Thyroid gland (tissue), 4 donors: ENCODE data around the gene KIAA0586. TPM values are rescaled to one million over a fixed set of nuclear protein-coding genes. Genes with fewer than 3 reads are reported as not detected.
"Not testable (repeated sequence)": the region's sequence is repeated elsewhere in the genome, so short reads cannot be mapped to it uniquely, and the experiment has no call there.

Experiments used
- DNase-seq, 2 donors: peaks; one replicate each; pipeline ENCODE4 v3.0.0-alpha.2; 2019
- H3K27ac ChIP-seq, 3 donors: fragments of 200-600 bp; sonication (generic); 1 replicate in 2 of 3; 2 replicates in 1 of 3; pipeline ENCODE4 v1.5.1; 2016 to 2019; ENCODE audit warnings: mild to moderate bottlenecking in 1 of 3, moderate library complexity in 1 of 3
- H3K27me3 ChIP-seq: fragments of 200-600 bp; sonication (generic); one replicate; pipeline ENCODE4 v1.5.1; 2019
- H3K36me3 ChIP-seq, 2 donors: fragments of 200-600 bp; sonication (generic); one replicate each; pipeline ENCODE4 v1.5.1; 2016 to 2019
- H3K4me1 ChIP-seq, 2 donors: fragments of 200-600 bp; sonication (generic); one replicate each; pipeline ENCODE4 v1.5.1; 2017 to 2019
- H3K4me3 ChIP-seq, 3 donors: fragments of 200-600 bp; sonication (generic); replicated peaks in 1 of 3; 1 replicate in 2 of 3; 2 replicates in 1 of 3; pipeline ENCODE4 v1.5.1; 2016; ENCODE audit warnings: mild to moderate bottlenecking in 1 of 3
- H3K9me3 ChIP-seq: fragments of 200-600 bp; sonication (generic); one replicate; pipeline ENCODE4 v1.5.1; 2017
- POLR2A ChIP-seq, 2 donors: fragments of 450-650 bp; IDR thresholded peaks; one replicate each; pipeline ENCODE4 v1.6.1; 2017; ENCODE audit warnings: antibody characterized with exemption in 2 of 2, mild to moderate bottlenecking in 2 of 2, moderate library complexity in 1 of 2
- WGBS, 2 donors: methylation state at CpG; one replicate each; pipeline ENCODE4 v1.1.5; 2017; 5-methylcytosine and 5-hydroxymethylcytosine counted together
- intact Hi-C: fragments of 100-400 bp; cut with DNase I; formaldehyde crosslinking; loops from one replicate; pipeline ENCODE4 v1.15.1; 2023
- total RNA-seq, 4 donors: library from RNA; depleted of rRNA; stranded (reverse); fragments of >200 nt; gene quantifications; one replicate each; pipeline ENCODE4 v1.2.3, GENCODE V29; 2016
- TF ChIP-seq, protein P1 (sequence below), 6 experiments: fragments of 200-600 bp in 3 of 6; fragments of 450-650 bp in 3 of 6; sonication (generic) in 3 of 6; IDR thresholded peaks; one replicate each; pipeline ENCODE4 v1.5.1; 2016 to 2019; ENCODE audit warnings: antibody characterized with exemption in 6 of 6, mild to moderate bottlenecking in 2 of 6, inconsistent platforms in 1 of 6, moderate library complexity in 1 of 6

The KIAA0586 gene
- total RNA-seq, 4 donors from 2014 or later: 18.7 to 26.3 (median 21.2) TPM

GRCh38 chr14:58587271-58587670 lies 159.8 kb downstream of the KIAA0586 start:
- TF ChIP-seq POLR2A (IDR thresholded peaks at IDR 0.05): no peak
- TF ChIP-seq, protein P1, sequence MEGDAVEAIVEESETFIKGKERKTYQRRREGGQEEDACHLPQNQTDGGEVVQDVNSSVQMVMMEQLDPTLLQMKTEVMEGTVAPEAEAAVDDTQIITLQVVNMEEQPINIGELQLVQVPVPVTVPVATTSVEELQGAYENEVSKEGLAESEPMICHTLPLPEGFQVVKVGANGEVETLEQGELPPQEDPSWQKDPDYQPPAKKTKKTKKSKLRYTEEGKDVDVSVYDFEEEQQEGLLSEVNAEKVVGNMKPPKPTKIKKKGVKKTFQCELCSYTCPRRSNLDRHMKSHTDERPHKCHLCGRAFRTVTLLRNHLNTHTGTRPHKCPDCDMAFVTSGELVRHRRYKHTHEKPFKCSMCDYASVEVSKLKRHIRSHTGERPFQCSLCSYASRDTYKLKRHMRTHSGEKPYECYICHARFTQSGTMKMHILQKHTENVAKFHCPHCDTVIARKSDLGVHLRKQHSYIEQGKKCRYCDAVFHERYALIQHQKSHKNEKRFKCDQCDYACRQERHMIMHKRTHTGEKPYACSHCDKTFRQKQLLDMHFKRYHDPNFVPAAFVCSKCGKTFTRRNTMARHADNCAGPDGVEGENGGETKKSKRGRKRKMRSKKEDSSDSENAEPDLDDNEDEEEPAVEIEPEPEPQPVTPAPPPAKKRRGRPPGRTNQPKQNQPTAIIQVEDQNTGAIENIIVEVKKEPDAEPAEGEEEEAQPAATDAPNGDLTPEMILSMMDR (IDR thresholded peaks at IDR 0.05): no peak
- WGBS, 2 donors: 64 to 72% methylated on average over 1 of the region's 1 CpG
- DNase-seq: no peak
- Histone ChIP-seq H3K27me3 (no peaks in the 10 kb centered on the region), H3K4me1 (no peaks in the 10 kb centered on the region), H3K36me3 (no peaks in the 10 kb centered on the region), H3K27ac (no peak overlapping the region), H3K4me3 (no peak overlapping the region), H3K9me3 (no peaks in the 10 kb centered on the region)
- intact Hi-C loops: no loop called here

- H3K27ac ChIP-seq, H3K27me3 ChIP-seq, DNase-seq, H3K4me3 ChIP-seq, H3K36me3 ChIP-seq, H3K9me3 ChIP-seq, intact Hi-C loops, H3K4me1 ChIP-seq: not testable (repeated sequence)
- 91% methylated on average over 18 of the region's 18 CpGs for WGBS, 2 donors
Measured at GRCh38 chr14:58588321-58588720, 160.8 kb downstream of the KIAA0586 start.

GRCh38 chr14:58593977-58594376 lies 166.5 kb downstream of the KIAA0586 start:
- no peak for DNase-seq
- H3K4me1 ChIP-seq: no peaks in the 10 kb centered on the region
- intact Hi-C loops: no loop called here
- no peaks in the 10 kb centered on the region for H3K9me3 ChIP-seq
- 90 to 95% methylated on average over 4 of the region's 4 CpGs for WGBS, 2 donors
- TF ChIP-seq, protein P1 (IDR thresholded peaks at IDR 0.05): no peak
- no peak for TF ChIP-seq POLR2A (IDR thresholded peaks at IDR 0.05)
- no peaks in the 10 kb centered on the region for H3K27me3 ChIP-seq
- H3K36me3 ChIP-seq: no peaks in the 10 kb centered on the region
- no peak overlapping the region for H3K4me3 ChIP-seq
- no peak overlapping the region for H3K27ac ChIP-seq

- TF ChIP-seq POLR2A (IDR thresholded peaks at IDR 0.05): no peak
- TF ChIP-seq, protein P1 (IDR thresholded peaks at IDR 0.05): no peak
- WGBS, 2 donors: 92 to 94% methylated on average over 4 of the region's 4 CpGs
- intact Hi-C loops: no loop called here
- H3K9me3 ChIP-seq: no peaks in the 10 kb centered on the region
- DNase-seq: no peak
- H3K27ac ChIP-seq: no peak overlapping the region
- H3K4me3 ChIP-seq: no peak overlapping the region
- no peaks in the 10 kb centered on the region for H3K36me3 ChIP-seq
- H3K4me1 ChIP-seq: no peaks in the 10 kb centered on the region
- H3K27me3 ChIP-seq: no peaks in the 10 kb centered on the region
Measured at GRCh38 chr14:58597041-58597440, 169.5 kb downstream of the KIAA0586 start.

- no peaks in the 10 kb centered on the region for H3K4me1 ChIP-seq
- no peak for DNase-seq
- H3K4me3 ChIP-seq: no peak overlapping the region
- intact Hi-C loops: no loop called here
- 87 to 88% methylated on average over 4 of the region's 4 CpGs for WGBS, 2 donors
- no peak overlapping the region for H3K27ac ChIP-seq
- no peak for TF ChIP-seq POLR2A (IDR thresholded peaks at IDR 0.05)
- TF ChIP-seq, protein P1 (IDR thresholded peaks at IDR 0.05): no peak
- H3K9me3 ChIP-seq: no peaks in the 10 kb centered on the region
- no peaks in the 10 kb centered on the region for H3K36me3 ChIP-seq
- no peaks in the 10 kb centered on the region for H3K27me3 ChIP-seq
Measured at GRCh38 chr14:58598028-58598803, 170.7 kb downstream of the KIAA0586 start.
